Stimulated activated CD4-positive, alpha-beta T cell treated with anti-CD3 and anti-CD28 coated beads, Interleukin-4, amount 100 ng/mL, for 4 hours (primary cell): ENCODE measurements around the gene SCAF11.

ENCODE experiments used
- DNase-seq, 2 experiments: peaks; one replicate each; pipeline ENCODE4 v3.0.0-alpha.2; 2020

The SCAF11 gene

DNA sequence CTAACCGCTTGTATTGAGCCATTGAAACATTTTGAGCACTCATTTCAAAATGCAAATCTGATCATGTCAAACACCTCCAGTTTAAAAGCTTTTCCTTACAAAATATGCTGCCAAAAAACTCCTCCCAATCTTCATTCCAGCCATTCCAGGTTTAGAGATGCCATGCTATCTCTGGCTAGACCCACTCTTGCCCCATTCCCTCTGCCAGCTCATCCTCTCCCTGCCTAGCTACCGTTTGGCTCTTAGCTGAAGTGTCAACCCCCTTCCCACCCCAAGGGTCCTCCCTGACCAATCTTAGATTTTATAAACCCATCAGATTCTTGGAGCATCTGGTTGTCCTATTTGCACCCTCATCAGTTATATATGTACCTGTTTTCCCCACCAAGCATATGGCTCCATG lies 75.0 kb downstream of the SCAF11 start:
- no peak for DNase-seq

DNA sequence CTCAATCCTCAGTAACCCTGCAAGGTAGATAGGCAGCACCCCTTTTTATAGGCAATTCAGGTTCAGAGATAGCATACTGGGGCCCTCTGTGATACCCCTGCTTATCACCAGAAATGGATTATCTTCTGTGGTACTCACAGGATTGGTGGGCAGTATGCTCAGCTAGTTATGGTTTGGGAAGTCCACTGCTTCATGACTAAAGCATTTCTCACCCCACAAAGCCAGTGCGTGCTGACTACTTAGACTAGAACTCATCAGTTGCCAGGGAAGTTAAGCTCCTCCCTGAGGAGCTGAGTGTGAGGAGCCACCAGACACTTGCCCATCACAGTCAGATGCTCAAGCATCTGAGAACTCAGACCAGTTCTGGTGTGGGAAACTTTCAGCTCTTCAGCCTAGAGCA lies 76.3 kb downstream of the SCAF11 start:
- DNase-seq = no peak

DNA sequence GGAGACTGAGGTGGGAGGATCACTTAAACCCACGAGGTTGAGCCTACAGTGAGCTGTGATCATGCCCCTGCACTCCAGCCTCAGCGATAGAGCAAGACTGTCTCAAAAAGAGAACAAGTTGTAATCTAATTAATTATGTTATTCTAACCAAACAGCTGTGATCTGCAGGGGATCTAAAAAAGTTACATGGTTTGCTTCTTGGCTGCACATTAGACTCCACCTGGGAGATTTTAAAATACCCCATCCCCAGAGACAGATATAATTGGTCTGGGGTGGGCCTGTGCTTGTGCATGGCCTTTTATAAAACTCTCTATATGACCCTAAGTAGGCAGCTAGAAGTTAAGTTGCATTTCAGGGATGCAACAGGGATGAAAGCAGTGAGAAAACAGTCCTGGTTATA lies 76.7 kb downstream of the SCAF11 start:
- no peak for DNase-seq

DNA sequence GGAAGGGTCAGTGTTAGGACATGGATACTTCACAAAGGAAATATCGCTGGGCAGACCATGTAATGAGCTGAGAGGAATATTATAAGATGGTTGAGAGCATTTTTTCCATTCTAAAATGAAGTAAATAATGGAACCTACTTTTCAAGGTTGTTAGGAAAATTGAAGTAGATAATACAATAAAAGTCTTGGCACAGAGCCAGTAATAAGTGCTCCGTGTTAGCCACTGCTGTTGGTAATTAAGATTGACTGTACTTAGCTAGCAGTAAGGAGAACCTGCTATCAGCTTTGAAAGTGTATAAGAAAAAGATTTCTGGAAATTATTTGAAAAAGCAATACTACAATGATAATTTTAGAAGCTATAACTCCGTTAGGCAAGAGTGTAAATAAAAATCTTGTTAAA lies 77.6 kb downstream of the SCAF11 start:
- no peak for DNase-seq

DNA sequence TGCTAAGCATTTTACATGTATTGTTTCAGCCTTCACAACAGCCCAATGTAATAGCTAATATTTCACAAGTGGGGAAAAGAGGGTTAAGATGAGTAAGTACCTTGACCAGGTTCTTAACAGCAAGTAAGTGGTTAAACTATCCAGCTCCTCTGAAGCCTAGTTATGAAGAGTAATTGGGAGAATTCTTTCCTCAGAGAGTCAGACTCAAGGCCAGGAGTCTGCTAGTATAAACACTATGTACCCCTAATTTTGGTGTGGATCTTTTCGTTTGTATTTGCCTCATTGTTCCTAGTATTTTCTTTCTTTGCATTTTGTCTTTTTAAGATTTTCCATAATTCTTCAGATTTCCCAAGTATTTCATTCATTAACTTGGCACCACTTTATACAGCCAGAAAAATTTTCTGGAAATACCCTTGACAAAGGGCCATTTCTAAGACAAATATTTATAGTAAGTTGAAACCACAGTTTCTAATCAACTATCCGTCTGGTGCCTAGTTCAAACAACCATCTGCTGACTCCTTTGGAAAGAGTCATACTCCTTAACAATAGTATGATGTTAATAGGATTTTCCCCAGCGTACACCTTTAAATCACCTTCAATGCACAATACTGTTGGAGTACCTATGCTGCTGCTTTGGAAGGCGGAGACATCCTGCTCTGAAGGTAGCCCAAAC lies 81.2 kb downstream of the SCAF11 start:
- no peak for DNase-seq

DNA sequence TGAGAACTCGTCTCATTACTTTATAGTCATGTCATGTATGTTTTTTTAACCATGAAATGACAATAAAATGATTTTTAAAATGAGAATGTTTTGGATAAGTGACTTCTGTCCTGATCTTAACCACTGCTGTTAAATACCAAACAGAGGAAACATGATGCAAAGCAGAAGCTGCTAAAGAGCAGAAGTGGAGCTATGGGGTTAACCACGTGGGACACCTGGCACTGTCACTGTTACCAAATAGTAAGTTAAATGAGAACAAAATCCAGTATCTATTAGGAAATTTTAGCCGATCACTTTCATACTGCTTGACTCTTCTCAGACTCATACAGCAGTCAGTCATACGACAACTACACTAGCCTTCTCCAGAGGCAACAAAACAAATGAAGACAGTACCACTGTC lies 82.4 kb downstream of the SCAF11 start:
- DNase-seq = no peak

DNA sequence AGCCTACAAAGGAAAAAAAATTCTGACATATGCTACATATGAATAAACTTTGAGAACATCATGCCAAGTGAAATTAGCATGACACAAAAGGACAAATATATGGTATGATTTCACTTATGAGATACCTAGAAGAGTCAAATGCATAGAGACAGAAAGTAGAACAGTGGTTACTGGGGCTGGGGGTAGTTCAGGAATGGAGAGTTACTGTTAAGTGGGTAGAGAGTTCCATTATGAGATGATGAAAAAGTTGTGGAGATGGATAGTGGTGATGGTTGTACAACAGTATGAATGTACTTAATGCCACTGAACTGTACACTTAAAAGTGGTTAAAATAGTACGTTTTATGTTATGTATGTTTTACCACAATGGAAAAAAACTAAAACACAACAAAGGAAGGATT lies 92.3 kb downstream of the SCAF11 start:
- DNase-seq = no peak

DNA sequence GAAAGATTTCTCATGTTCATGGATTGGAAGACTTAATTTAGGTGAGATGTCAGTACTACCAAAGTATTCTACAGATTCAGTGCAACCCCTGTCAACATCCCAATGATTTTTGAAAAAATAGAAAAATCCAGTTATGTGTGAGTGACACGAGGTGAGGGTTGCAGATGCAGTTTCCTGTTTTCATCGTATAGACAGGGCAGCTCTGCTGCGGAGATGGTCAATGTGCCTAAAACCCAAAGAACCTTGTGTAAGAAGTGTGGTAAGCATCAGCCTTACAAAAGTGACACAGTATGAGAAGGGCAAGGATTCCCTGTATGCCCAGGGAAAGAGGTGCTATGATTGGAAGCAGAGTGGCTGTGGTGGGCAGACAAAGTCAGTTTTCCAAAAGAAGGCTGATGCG lies 94.4 kb downstream of the SCAF11 start:
- DNase-seq = no peak

DNA sequence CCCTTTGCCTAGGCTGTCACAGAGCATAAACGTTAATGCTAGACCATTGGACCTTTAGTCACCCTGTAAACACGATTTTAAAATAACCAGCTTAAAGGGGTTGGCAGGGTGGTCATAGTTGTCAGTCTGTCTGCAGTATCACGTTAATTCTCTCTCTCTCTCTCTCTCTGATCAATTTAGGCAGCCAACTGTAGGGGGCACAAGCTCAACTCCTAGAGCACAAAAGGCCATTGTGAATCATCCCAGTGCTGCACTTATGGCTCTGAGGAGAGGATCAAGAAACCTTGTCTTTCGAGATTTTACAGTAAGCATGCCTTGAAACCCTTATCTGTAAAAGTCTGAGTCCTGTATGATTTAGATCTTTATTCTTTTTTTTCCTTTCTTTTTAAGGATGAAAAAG lies 97.1 kb downstream of the SCAF11 start:
- DNase-seq = no peak

DNA sequence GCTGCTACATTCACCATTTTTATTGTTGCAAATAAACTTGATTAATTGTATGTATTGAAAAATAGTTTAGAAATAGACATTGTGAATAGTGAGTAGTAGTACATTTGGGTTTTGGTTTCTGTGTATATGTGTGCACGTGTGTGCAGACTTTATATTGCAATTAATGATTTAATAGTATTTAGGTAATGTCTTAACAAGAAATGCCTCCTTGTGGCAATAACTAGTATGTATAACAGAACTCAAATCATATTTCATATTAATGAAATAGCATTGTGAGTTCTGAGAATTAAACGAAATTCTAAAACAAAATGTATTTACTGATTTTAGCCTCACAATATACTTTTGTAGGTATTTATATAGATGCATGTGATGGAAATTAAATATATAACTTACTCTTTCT lies 100.1 kb downstream of the SCAF11 start:
- no peak for DNase-seq

DNA sequence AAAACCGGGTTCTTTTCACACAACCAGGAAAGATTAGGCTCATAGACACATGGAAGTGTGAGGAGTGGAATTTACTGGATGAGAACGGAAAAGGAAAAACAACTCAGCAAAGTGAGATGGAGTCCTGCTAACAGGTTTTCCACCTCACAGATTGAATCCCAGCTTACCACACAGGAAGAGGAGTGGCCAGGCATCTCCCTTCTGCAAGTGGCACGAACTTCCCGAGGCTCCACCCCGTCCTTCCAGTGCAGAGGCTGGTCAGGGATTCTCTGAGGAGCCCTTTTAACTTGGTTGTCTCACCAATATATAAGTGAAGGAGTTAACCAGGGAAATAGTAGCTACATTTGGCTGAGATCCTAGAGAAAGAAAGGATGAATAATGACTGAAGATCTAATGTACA lies 102.8 kb downstream of the SCAF11 start:
- no peak for DNase-seq

DNA sequence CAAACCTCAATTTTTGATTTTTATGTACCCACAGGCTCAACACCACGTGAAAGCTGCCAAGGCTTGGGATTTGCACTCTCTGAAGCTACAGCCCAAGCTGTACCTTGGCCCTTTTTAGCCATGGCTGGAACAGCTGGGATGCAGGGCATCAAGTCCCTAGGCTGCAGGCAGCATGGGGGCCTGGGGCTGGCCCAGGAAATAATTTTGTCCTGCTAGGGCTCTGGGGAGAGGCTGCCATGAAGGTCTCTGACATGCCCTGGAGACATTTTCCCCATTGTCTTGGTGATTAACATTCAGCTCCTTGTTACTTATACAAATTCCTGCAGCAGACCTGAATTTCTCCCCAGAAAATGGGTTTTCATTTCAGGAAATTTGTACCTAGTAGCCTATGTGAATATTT lies 103.7 kb downstream of the SCAF11 start:
- no peak for DNase-seq

DNA sequence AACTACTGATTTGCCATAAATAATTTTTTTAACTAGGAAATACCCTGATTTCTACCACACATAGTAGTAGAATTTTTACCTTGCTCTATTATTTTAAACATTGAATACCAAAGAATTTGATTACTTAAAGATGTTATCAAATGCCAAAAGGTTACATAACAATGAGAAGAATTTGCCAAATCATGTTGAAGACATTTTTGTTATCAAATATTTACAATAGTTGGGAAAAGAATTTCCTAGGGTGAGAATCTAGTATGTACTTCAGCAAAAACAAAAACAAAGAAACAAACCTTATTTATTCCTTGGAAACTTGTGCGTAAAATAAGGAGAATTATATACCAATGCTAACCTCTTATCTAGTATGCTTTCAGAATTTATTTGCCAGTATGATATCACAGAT lies 107.2 kb downstream of the SCAF11 start:
- no peak for DNase-seq

DNA sequence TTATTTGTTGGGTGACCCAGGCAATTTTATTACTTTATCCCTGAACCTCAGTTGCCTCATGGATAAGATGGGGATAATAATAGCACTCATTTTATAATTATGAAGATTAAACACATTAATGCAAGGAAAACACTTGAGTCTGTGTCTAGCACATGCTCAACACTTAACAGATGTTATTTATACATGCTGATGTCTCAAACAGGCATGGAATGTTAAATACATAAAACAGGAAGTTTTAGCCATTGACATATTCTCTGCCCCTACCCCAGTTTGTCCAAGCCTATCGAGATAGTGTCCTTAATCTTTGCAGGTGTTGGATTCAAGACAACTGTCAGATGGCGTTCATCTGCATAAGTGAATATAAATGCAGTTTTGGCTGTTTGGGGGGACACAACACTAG lies 109.8 kb downstream of the SCAF11 start:
- DNase-seq = no peak

DNA sequence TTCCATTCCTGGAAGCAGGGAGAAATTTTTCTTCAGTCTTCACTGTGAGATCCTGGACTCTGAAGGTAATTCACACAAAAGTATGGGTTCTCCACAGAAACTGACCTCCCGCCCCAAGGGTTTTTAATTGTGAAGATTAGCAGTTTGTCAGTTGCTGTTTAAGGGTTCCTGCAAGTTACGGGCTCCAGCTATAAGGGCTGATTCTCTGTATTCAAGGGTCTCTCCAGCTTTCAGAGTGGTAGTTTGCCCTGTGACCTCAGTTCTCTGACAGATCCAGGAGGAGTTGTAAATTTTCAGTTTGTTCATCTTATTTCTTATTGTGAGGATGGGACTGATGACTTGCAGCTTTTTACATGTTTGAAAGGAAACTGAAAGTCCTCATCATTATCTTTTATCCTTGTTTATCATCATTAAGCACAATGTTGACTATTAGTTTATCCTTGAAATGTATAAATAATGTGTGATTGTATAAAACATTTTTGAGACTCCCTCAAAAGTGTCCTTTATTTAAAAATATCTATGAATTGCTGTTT lies 110.9 kb downstream of the SCAF11 start:
- no peak for DNase-seq

DNA sequence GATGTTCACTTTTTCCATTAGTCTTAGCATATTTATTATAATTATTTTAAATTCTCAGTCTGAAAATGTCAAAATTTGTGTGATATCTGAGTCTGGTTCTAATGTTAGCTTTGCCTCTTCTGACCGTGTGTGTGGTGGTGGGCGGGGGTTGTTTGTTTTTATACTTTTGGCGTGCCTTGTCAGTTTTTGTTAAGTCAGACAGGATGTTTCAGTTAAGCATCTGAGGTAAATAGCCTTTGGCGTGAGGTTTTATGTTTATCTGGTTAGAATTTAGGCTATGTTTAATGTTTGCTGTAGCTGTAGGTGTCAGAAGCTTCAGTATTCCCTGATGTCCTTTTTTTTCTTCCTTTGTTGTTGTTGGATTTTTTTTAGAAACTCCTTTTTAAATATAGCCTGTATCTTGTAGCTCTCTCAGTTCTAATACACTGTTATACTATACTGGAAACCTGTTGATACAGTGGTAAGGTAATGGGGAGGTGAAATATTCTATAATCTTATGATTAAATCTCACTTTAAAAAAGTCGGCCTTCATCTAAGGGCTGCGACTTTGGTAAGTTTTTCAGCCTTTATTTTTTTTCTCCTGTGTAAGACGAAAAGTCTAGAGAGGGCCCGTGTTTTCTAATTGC lies 111.6 kb downstream of the SCAF11 start:
- DNase-seq = no peak

DNA sequence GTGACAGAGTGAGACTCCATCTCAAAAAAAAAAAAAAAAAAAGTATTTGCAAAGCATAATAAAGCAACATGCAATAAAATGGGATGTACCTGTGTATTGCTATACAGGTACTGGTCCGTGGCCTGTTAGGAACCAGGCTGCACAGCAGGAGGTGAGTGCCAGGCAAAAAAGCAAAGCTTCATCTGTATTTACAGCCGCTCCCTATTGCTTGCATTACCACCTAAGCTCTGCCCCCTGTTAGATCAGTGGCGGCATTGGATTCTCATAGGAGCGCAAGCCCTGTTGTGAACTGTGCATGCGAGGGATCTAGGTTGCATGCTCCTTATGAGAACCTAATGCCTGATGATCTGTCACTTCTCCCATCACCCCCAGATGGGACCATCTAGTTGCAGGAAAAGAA lies 113.3 kb downstream of the SCAF11 start:
- no peak for DNase-seq

DNA sequence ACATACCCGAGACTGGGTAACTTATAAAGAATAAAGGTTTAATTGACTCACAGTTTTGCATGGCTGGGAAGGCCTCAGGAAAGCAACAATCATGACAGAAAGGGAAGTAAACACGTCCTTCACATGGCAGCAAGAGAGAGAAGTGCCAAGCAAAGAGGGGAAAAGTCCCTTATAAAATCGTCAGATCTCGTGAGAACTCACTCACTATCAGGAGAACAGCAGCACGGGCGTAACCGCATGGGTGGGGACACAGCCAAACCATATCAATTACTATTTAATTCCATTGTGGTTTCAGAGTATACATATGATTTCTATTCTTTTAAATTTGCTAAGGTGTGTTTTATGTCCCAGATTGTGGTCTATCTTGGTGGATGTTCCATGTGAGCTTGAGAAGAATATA lies 117.9 kb downstream of the SCAF11 start:
- no peak for DNase-seq
